H1 (cell line): ENCODE data around the gene ACACB. TPM values are rescaled to one million over a fixed set of nuclear protein-coding genes. Genes with fewer than 3 reads are reported as not detected.

ENCODE experiments used
- CTCF ChIA-PET: fragments of 300-600 bp; sonication (Branson Sonifier 250); formaldehyde crosslinking; loops from one replicate; lab custom pipeline; 2021; ENCODE audit not compliant: partially characterized antibody; lab: Charles Lee
- POLR2A ChIA-PET: fragments of 300-600 bp; sonication (Branson Sonifier 250); formaldehyde crosslinking; loops from one replicate; lab custom pipeline; 2021; ENCODE audit warnings: inconsistent platforms; ENCODE audit not compliant: partially characterized antibody; lab: Charles Lee
- DNase-seq, 2 experiments: peaks; one replicate each; pipeline versions ENCODE4 v3.0.0 to v3.0.0-alpha.2; 2010 to 2022; ENCODE audit warnings: low spot score in 2 of 2, low read depth in 1 of 2, mixed read lengths in 1 of 2
- FAIRE-seq: peaks from 2 replicates; lab custom pipeline; 2011; peaks lifted over from hg19 to GRCh38; lab: Jason Lieb, UNC
- H2AFZ ChIP-seq: 2 replicates; pipeline ENCODE4 v1.8.1; 2012; ENCODE audit warnings: low read length, inconsistent platforms
- H2AK5ac ChIP-seq: 2 replicates; pipeline ENCODE4 v1.6.1; 2013; ENCODE audit warnings: low read depth, low read length
- H2BK120ac ChIP-seq: replicated peaks from 2 replicates; pipeline ENCODE3; 2013; ENCODE audit warnings: low read depth, low read length, inconsistent platforms
- H2BK12ac ChIP-seq: 2 replicates; pipeline ENCODE4 v1.6.1; 2013; ENCODE audit warnings: low read depth, low read length
- H2BK15ac ChIP-seq: 2 replicates; pipeline ENCODE4 v1.6.1; 2013; ENCODE audit warnings: low read length
- H2BK20ac ChIP-seq: 2 replicates; pipeline ENCODE4 v1.6.1; 2013; ENCODE audit warnings: low read length
- H2BK5ac ChIP-seq: 2 replicates; pipeline ENCODE4 v1.6.1; 2013; ENCODE audit warnings: low read depth, low read length
- H3K14ac ChIP-seq: 2 replicates; pipeline ENCODE4 v1.6.1; 2013; ENCODE audit warnings: inconsistent platforms; ENCODE audit not compliant: insufficient read length
- H3K18ac ChIP-seq: 2 replicates; pipeline ENCODE4 v1.6.1; 2013; ENCODE audit warnings: low read length; ENCODE audit errors: extremely low read depth
- H3K23ac ChIP-seq: 2 replicates; pipeline ENCODE4 v1.6.1; 2013; ENCODE audit warnings: inconsistent platforms; ENCODE audit not compliant: insufficient read length
- H3K23me2 ChIP-seq: 2 replicates; pipeline ENCODE4 v1.6.1; 2013; ENCODE audit warnings: low read depth, low read length
- H3K27ac ChIP-seq: 2 replicates; pipeline ENCODE4 v1.6.1; 2011; ENCODE audit warnings: low read depth, low read length, inconsistent platforms
- H3K27me3 ChIP-seq, 4 experiments: replicated peaks in 1 of 4; 1 replicate in 1 of 4; 2 replicates in 3 of 4; pipeline versions ENCODE4 v1.6.1 to v1.8.1; 2011 to 2013; ENCODE audit warnings: low read length in 3 of 4, mild to moderate bottlenecking in 3 of 4, inconsistent platforms in 2 of 4, mixed read lengths in 2 of 4, moderate library complexity in 1 of 4; ENCODE audit not compliant: control insufficient read depth in 3 of 4, insufficient read depth in 3 of 4; ENCODE audit errors: extremely low read depth in 1 of 4
- H3K36me3 ChIP-seq, 4 experiments: 2 replicates each; pipeline versions ENCODE4 v1.6.1 to v1.8.1; 2011 to 2013; ENCODE audit warnings: mild to moderate bottlenecking in 4 of 4, low read length in 3 of 4, moderate library complexity in 2 of 4, control low read depth in 1 of 4, inconsistent platforms in 1 of 4; ENCODE audit not compliant: insufficient read depth in 4 of 4, control insufficient read depth in 2 of 4
- H3K4ac ChIP-seq: replicated peaks from 2 replicates; pipeline ENCODE3; 2013; ENCODE audit warnings: low read length, low read depth, mixed read lengths, inconsistent platforms; ENCODE audit not compliant: insufficient read length
- H3K4me1 ChIP-seq, 4 experiments: replicated peaks in 1 of 4; 1 replicate in 1 of 4; 2 replicates in 3 of 4; pipeline versions ENCODE4 v1.6.1 to v1.8.1; 2011 to 2013; ENCODE audit warnings: low read length in 3 of 4, inconsistent platforms in 2 of 4, mixed read lengths in 1 of 4; ENCODE audit not compliant: insufficient read depth in 4 of 4, control insufficient read depth in 3 of 4
- H3K4me2 ChIP-seq, 2 experiments: 2 replicates each; pipeline versions ENCODE4 v1.6.1 to v1.8.1; 2011 to 2013; ENCODE audit warnings: low read depth in 2 of 2, low read length in 2 of 2, control low read depth in 1 of 2, inconsistent platforms in 1 of 2, mild to moderate bottlenecking in 1 of 2; ENCODE audit not compliant: insufficient read depth in 1 of 2
- H3K4me3 ChIP-seq, 4 experiments: fragments of 200-600, 300-600 bp in 1 of 4; sonication (generic), shearing (Covaris generic), sonication (Bioruptor Twin) in 1 of 4; 2 replicates each; pipeline versions ENCODE4 v1.5.1 to v1.8.1; 2011 to 2016; ENCODE audit warnings: low read length in 4 of 4, low read depth in 3 of 4, control low read depth in 2 of 4, inconsistent platforms in 2 of 4, mild to moderate bottlenecking in 2 of 4, mixed read lengths in 1 of 4, moderate library complexity in 1 of 4; ENCODE audit not compliant: insufficient read depth in 2 of 4; ENCODE audit errors: extremely low read depth in 1 of 4
- H3K56ac ChIP-seq: replicated peaks from 2 replicates; pipeline ENCODE3; 2013; ENCODE audit warnings: low read depth, mild to moderate bottlenecking, mixed read lengths, low read length, inconsistent platforms; ENCODE audit not compliant: insufficient read length
- H3K79me1 ChIP-seq: 2 replicates; pipeline ENCODE4 v1.6.1; 2013; ENCODE audit warnings: low read depth, low read length, control low read depth
- H3K79me2 ChIP-seq, 2 experiments: 2 replicates each; pipeline versions ENCODE4 v1.6.1 to v1.8.1; 2012 to 2013; ENCODE audit warnings: low read length in 2 of 2, mild to moderate bottlenecking in 2 of 2, inconsistent platforms in 1 of 2; ENCODE audit not compliant: insufficient read depth in 2 of 2, control insufficient read depth in 1 of 2
- H3K9ac ChIP-seq, 4 experiments: replicated peaks in 1 of 4; 1 replicate in 1 of 4; 2 replicates in 3 of 4; pipeline versions ENCODE4 v1.6.1 to v1.8.1; 2011 to 2013; ENCODE audit warnings: low read depth in 3 of 4, low read length in 3 of 4, control low read depth in 2 of 4, mild to moderate bottlenecking in 2 of 4, moderate library complexity in 2 of 4, inconsistent platforms in 1 of 4; ENCODE audit errors: extremely low read depth in 1 of 4
- H3K9me3 ChIP-seq, 2 experiments: 2 replicates each; pipeline versions ENCODE4 v1.6.1 to v1.8.1; 2012 to 2013; ENCODE audit warnings: mild to moderate bottlenecking in 2 of 2, moderate library complexity in 2 of 2, control low read depth in 1 of 2, inconsistent platforms in 1 of 2, low read depth in 1 of 2, low read length in 1 of 2, mixed read lengths in 1 of 2; ENCODE audit not compliant: insufficient read depth in 2 of 2
- H4K20me1 ChIP-seq, 2 experiments: replicated peaks in 1 of 2; 2 replicates each; pipeline versions ENCODE3 to v1.8.1; 2011 to 2013; ENCODE audit warnings: inconsistent platforms in 2 of 2, low read length in 2 of 2, mild to moderate bottlenecking in 1 of 2; ENCODE audit not compliant: insufficient read depth in 2 of 2, control insufficient read depth in 1 of 2
- H4K5ac ChIP-seq: 2 replicates; pipeline ENCODE4 v1.6.1; 2013; ENCODE audit warnings: low read length, low read depth, mixed read lengths, inconsistent platforms; ENCODE audit not compliant: insufficient read length
- H4K8ac ChIP-seq: 2 replicates; pipeline ENCODE4 v1.8.0; 2013; ENCODE audit warnings: mild to moderate bottlenecking, moderate library complexity, low read length, inconsistent platforms; ENCODE audit not compliant: insufficient read depth; ENCODE audit errors: extremely low read depth
- H4K91ac ChIP-seq: replicated peaks from 2 replicates; pipeline ENCODE3; 2013; ENCODE audit warnings: low read length, mixed read lengths, inconsistent platforms; ENCODE audit not compliant: insufficient read length
- CEBPB ChIP-seq: IDR thresholded peaks from 2 replicates; pipeline ENCODE4 v1.6.1; 2012; ENCODE audit warnings: low read depth, low read length
- CHD1 ChIP-seq: IDR thresholded peaks from 2 replicates; pipeline ENCODE4 v1.6.1; 2012; ENCODE audit warnings: low read depth, low read length, improper control_type of control experiment
- CREB1 ChIP-seq: IDR thresholded peaks from 2 replicates; pipeline ENCODE4 v1.6.1; 2012; ENCODE audit warnings: inconsistent platforms
- GTF2F1 ChIP-seq: IDR thresholded peaks from 2 replicates; pipeline ENCODE4 v1.6.1; 2012; ENCODE audit warnings: low read depth, low read length, improper control_type of control experiment, borderline replicate concordance
- SIRT6 ChIP-seq: IDR thresholded peaks from one replicate; pipeline ENCODE4 v1.7.1; 2012; ENCODE audit warnings: low read length, inconsistent platforms
- SP2 ChIP-seq: IDR thresholded peaks from 2 replicates; pipeline ENCODE4 v1.6.1; 2012; ENCODE audit warnings: mild to moderate bottlenecking, low read length, inconsistent platforms
- SP4 ChIP-seq: IDR thresholded peaks from 2 replicates; pipeline ENCODE4 v1.6.1; 2012; ENCODE audit warnings: low read length, inconsistent platforms
- TBP ChIP-seq: IDR thresholded peaks from 2 replicates; pipeline ENCODE4 v1.6.1; 2011; ENCODE audit warnings: low read depth, low read length, improper control_type of control experiment
- YY1 ChIP-seq: IDR thresholded peaks from 2 replicates; pipeline ENCODE4 v1.6.1; 2011; ENCODE audit warnings: low read depth, mild to moderate bottlenecking, low read length
- ZNF274 ChIP-seq: IDR thresholded peaks from 2 replicates; pipeline ENCODE4 v1.7.0; 2012; ENCODE audit warnings: low read length, borderline replicate concordance; ENCODE audit errors: extremely low read depth
- WGBS, 2 experiments: shearing (Covaris generic) in 1 of 2; methylation state at CpG; one replicate each; pipeline versions ENCODE4 v1.1.6 to v1.1.7; 2013 to 2015; ENCODE audit warnings: low lambda C conversion rate in 2 of 2, mixed read lengths in 2 of 2, inconsistent platforms in 1 of 2, low coverage in 1 of 2, missing lambda C conversion rate in 1 of 2; ENCODE audit not compliant: insufficient replicate concordance in 2 of 2, insufficient coverage in 1 of 2, insufficient read length in 1 of 2; ENCODE audit errors: extremely low coverage in 1 of 2, missing lambda C conversion rate in 1 of 2; 5-methylcytosine and 5-hydroxymethylcytosine counted together
- polyA plus RNA-seq, 7 experiments: library from polyadenylated mRNA; depleted of rRNA in 3 of 7; stranded (reverse) in 5 of 7; unstranded in 2 of 7; fragments of >200 nt in 5 of 7; fragments of 200-250 nt in 2 of 7; gene quantifications; 1 replicate in 5 of 7; 2 replicates in 1 of 7; 4 replicates in 1 of 7; pipeline versions ENCODE4 v1.2.1 to v1.2.3, GENCODE V29; 2011 to 2013; ENCODE audit warnings: missing spikeins in 2 of 7, mixed read lengths in 2 of 7
- total RNA-seq: library from RNA; stranded (reverse); fragmentation: NEBNext Ultra II Directional; extraction: Animal tissue kit (Norgen Biotek cat#: 25700); gene quantifications from 2 replicates; pipeline ENCODE4 v1.2.1, GENCODE V29; 2021
- TF ChIP-seq, protein P1 (sequence below): IDR thresholded peaks from 2 replicates; pipeline ENCODE4 v1.6.1; 2011; ENCODE audit warnings: low read length, improper control_type of control experiment

ACACB gene
- total and polyA plus RNA-seq, 2 of the 8 experiments (the other 6 are each of a cell fraction or from before 2014, with no cell fraction given): 5.8 to 15.3 TPM

DNA sequence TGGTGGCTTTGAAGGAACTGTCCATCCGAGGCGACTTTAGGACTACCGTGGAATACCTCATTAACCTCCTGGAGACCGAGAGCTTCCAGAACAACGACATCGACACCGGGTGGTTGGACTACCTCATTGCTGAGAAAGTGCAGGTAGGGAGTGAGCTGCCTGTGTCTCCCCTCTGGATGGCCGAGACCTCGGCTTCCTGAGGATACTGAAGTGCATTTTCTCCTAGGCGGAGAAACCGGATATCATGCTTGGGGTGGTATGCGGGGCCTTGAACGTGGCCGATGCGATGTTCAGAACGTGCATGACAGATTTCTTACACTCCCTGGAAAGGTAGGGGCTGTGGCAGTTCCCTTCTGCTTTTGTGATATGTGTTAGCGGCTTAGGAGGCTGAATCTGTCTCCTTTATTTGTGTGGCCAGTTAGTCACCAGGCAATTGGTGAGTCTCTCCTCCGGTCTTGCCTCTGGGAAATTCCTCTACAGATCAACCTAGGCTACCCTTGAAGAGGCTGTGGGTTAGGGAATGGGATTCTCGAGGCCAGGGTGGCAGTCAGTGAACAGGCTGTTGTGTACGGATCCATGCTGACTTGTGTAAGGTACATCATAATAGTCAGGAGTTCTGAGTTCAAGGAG, 75.3 kb downstream of the ACACB start:
- H4K5ac ChIP-seq: no peak overlapping the region
- H3K79me2 ChIP-seq: no peaks in the 10 kb centered on the region
- H3K4me2 ChIP-seq: no peak overlapping the region
- H3K9ac ChIP-seq: no peak overlapping the region
- no peak overlapping the region for H2BK5ac ChIP-seq
- no peak overlapping the region for H3K4ac ChIP-seq
- no peak overlapping the region for H2BK12ac ChIP-seq
- POLR2A ChIA-PET: interaction anchor here (0.6 kb wide), 1 partner anchor 22 kb away, joined by 4 read pairs; no protein-coding TSS in a partner anchor
- no peak overlapping the region for H3K4me3 ChIP-seq
- H3K4me1 ChIP-seq: no peaks in the 10 kb centered on the region
- CTCF ChIA-PET: no interaction called here
- DNase-seq: no peak
- no peaks in the 10 kb centered on the region for H3K27me3 ChIP-seq
- FAIRE-seq: no peak
- no peak overlapping the region for H2AFZ ChIP-seq
- no peak overlapping the region for H2BK20ac ChIP-seq
- peaks cover 0 to 2% (median 0%) of the 10 kb centered on the region in 4 experiments; a peak in 3 of 8 replicates for H3K36me3 ChIP-seq
- H3K14ac ChIP-seq: no peak overlapping the region
- H4K91ac ChIP-seq: no peak overlapping the region
- H4K8ac ChIP-seq: no peak overlapping the region
- WGBS, 2 experiments: 83% methylated on average over 20 of the region's 20 CpGs; no CpG with 5 or more reads in 1 of the 2 experiments
- no peak overlapping the region for H3K56ac ChIP-seq
- H3K23ac ChIP-seq: no peak overlapping the region
- no peaks in the 10 kb centered on the region for H4K20me1 ChIP-seq
- H3K18ac ChIP-seq: no peak overlapping the region
- H3K27ac ChIP-seq: no peak overlapping the region
- no peak overlapping the region for H2BK120ac ChIP-seq
- H3K23me2 ChIP-seq: no peaks in the 10 kb centered on the region; the same call in 1 of the 2 replicates
- no peak overlapping the region for H2BK15ac ChIP-seq
- no peaks in the 10 kb centered on the region for H3K9me3 ChIP-seq
- no peak overlapping the region for H2AK5ac ChIP-seq
- no peaks in the 10 kb centered on the region for H3K79me1 ChIP-seq
- TF ChIP-seq ZNF274 (no peak), SP2 (no peak), TBP (no peak), SIRT6 (no peak), GTF2F1 (no peak), CHD1 (no peak), CREB1 (no peak), CEBPB (no peak), YY1 (no peak), SP4 (no peak)
- TF ChIP-seq, protein P1, sequence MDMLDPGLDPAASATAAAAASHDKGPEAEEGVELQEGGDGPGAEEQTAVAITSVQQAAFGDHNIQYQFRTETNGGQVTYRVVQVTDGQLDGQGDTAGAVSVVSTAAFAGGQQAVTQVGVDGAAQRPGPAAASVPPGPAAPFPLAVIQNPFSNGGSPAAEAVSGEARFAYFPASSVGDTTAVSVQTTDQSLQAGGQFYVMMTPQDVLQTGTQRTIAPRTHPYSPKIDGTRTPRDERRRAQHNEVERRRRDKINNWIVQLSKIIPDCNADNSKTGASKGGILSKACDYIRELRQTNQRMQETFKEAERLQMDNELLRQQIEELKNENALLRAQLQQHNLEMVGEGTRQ: no peak
